GM12878 (cell line): Measurements from ENCODE around the gene NKX2-2.
"Not testable (repeated sequence)": the region's sequence is repeated elsewhere in the genome, so short reads cannot be mapped to it uniquely, and the experiment has no call there.

Experiments
- ATF7 ChIP-seq: fragments of 450-650 bp; IDR thresholded peaks from 2 replicates; pipeline ENCODE4 v1.6.1; 2016; ENCODE audit warnings: low read depth, mild to moderate bottlenecking
- CTCF ChIP-seq, 3 experiments: IDR thresholded peaks in 2 of 3; conservative IDR thresholded peaks in 1 of 3; 2 replicates each; pipeline ENCODE4 v1.5.1; 2011; ENCODE audit warnings: low read depth in 3 of 3, low read length in 3 of 3, mild to moderate bottlenecking in 3 of 3, control low read depth in 2 of 3, moderate library complexity in 2 of 3, inconsistent platforms in 1 of 3, mixed read lengths in 1 of 3; ENCODE audit not compliant: control insufficient read depth in 2 of 3, insufficient read depth in 1 of 3; ENCODE audit errors: extremely low read depth in 1 of 3
- EED ChIP-seq: sonication (generic); IDR thresholded peaks from 2 replicates; pipeline ENCODE4 v1.6.1; 2016; ENCODE audit warnings: antibody characterized with exemption, low read depth
- EGR1 ChIP-seq, 2 experiments: IDR thresholded peaks; 1 replicate in 1 of 2; 2 replicates in 1 of 2; pipeline ENCODE4 v1.6.1; 2011 to 2012; ENCODE audit warnings: low read depth in 2 of 2, low read length in 2 of 2, borderline replicate concordance in 1 of 2, mild to moderate bottlenecking in 1 of 2, moderate library complexity in 1 of 2
- EZH2 ChIP-seq: IDR thresholded peaks from 2 replicates; pipeline ENCODE4 v1.6.1; 2012; ENCODE audit warnings: low read depth, mild to moderate bottlenecking, control low read depth, inconsistent platforms, low read length, borderline replicate concordance; ENCODE audit not compliant: control insufficient read depth
- HDAC2 ChIP-seq: fragments of 200-600 bp; sonication (generic); IDR thresholded peaks from 2 replicates; pipeline ENCODE4 v1.6.1; 2017
- HDGF ChIP-seq: fragments of 450-650 bp; IDR thresholded peaks from 2 replicates; pipeline ENCODE4 v1.6.1; 2016; ENCODE audit warnings: antibody characterized with exemption
- ZBED1 ChIP-seq: IDR thresholded peaks from 2 replicates; pipeline ENCODE4 v1.6.1; 2016; ENCODE audit warnings: borderline replicate concordance
- ZSCAN29 ChIP-seq: fragments of 450-650 bp; IDR thresholded peaks from 2 replicates; pipeline ENCODE4 v1.6.1; 2017; ENCODE audit warnings: mild to moderate bottlenecking, moderate library complexity
- TF ChIP-seq, protein P1 (sequence below): IDR thresholded peaks from 2 replicates; pipeline ENCODE4 v1.6.1; 2011; ENCODE audit warnings: low read depth, low read length, improper control_type of control experiment, borderline replicate concordance

- TF ChIP-seq ZSCAN29; CTCF (IDR thresholded peaks at IDR 0.05 in 2 of 3, conservative IDR thresholded peaks at IDR 0.05 in 1 of 3; ENCODE audit: control insufficient read depth in 2 of 3, extremely low read depth in 1 of 3, insufficient read depth in 1 of 3, low read depth in 3 of 3, low read length in 3 of 3); EED; EGR1 (IDR thresholded peaks at IDR 0.05; ENCODE audit: borderline replicate concordance in 1 of 2, low read depth in 2 of 2, low read length in 2 of 2); ZBED1; HDAC2; HDGF; EZH2; ATF7: not testable (repeated sequence)
- TF ChIP-seq, protein P1, sequence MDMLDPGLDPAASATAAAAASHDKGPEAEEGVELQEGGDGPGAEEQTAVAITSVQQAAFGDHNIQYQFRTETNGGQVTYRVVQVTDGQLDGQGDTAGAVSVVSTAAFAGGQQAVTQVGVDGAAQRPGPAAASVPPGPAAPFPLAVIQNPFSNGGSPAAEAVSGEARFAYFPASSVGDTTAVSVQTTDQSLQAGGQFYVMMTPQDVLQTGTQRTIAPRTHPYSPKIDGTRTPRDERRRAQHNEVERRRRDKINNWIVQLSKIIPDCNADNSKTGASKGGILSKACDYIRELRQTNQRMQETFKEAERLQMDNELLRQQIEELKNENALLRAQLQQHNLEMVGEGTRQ, result not testable (repeated sequence)
Measured at GRCh38 chr20:21480144-21480543, 33.7 kb downstream of the NKX2-2 start.
